Stomach (tissue), 4 donors: Measurements from ENCODE around the gene DCP1A.

Source experiments
- CTCF ChIP-seq, 7 experiments: fragments of 450-650 bp in 4 of 7; fragments of 200-600 bp in 3 of 7; sonication (generic) in 3 of 7; IDR thresholded peaks; one replicate each; pipeline ENCODE4 v1.5.1; 2016 to 2019; ENCODE audit warnings: antibody characterized with exemption in 7 of 7, control low read depth in 2 of 7, mild to moderate bottlenecking in 1 of 7
- EP300 ChIP-seq: sonication (generic); formaldehyde crosslinking; IDR thresholded peaks from one replicate; pipeline ENCODE4 v1.6.1; 2017; ENCODE audit warnings: antibody characterized with exemption
- POLR2A ChIP-seq, 4 donors: fragments of 450-650 bp; IDR thresholded peaks; one replicate each; pipeline ENCODE4 v1.6.1; 2016; ENCODE audit warnings: antibody characterized with exemption in 4 of 4, control low read depth in 2 of 4, mild to moderate bottlenecking in 1 of 4, moderate library complexity in 1 of 4

- TF ChIP-seq CTCF (IDR thresholded peaks at IDR 0.05) (no peak), EP300 (no peak), POLR2A (IDR thresholded peaks at IDR 0.05) (no peak)
These were observed 104.7 kb downstream of the DCP1A start for GRCh38 chr3:53242642-53243041.
